Esophagus squamous epithelium (tissue), 5 donors: ENCODE results near the gene GRAMD4. TPM values are rescaled to one million over a fixed set of nuclear protein-coding genes. Genes with fewer than 3 reads are reported as not detected.
"Not testable (repeated sequence)": the region's sequence is repeated elsewhere in the genome, so short reads cannot be mapped to it uniquely, and the experiment has no call there.

Experiments used
- DNase-seq: peaks from one replicate; lab custom pipeline; 2025; lab: John Stamatoyannopoulos, UW
- H3K27ac ChIP-seq, 4 donors: fragments of 200-600 bp; sonication (generic); one replicate each; pipeline ENCODE4 v1.5.1; 2016 to 2019; ENCODE audit warnings: mild to moderate bottlenecking in 1 of 4
- H3K27me3 ChIP-seq, 4 donors: fragments of 200-600 bp; sonication (generic); 1 replicate in 3 of 4; 2 replicates in 1 of 4; pipeline versions ENCODE4 v1.5.1 to v1.6.0; 2017 to 2021; ENCODE audit warnings: antibody characterized with exemption in 1 of 4
- H3K36me3 ChIP-seq, 3 donors: fragments of 200-600 bp; sonication (generic); one replicate each; pipeline ENCODE4 v1.5.1; 2016 to 2019
- H3K4me1 ChIP-seq, 3 donors: fragments of 200-600 bp; sonication (generic); one replicate each; pipeline ENCODE4 v1.5.1; 2017 to 2019
- H3K4me3 ChIP-seq, 4 donors: fragments of 200-600 bp; sonication (generic); 1 replicate in 3 of 4; 2 replicates in 1 of 4; pipeline ENCODE4 v1.5.1; 2016 to 2019; ENCODE audit warnings: mild to moderate bottlenecking in 2 of 4, moderate library complexity in 1 of 4
- H3K9me3 ChIP-seq, 3 donors: fragments of 200-600 bp; sonication (generic); one replicate each; pipeline ENCODE4 v1.5.1; 2016 to 2019
- CTCF ChIP-seq, 6 experiments: fragments of 450-650 bp in 4 of 6; fragments of 200-600 bp in 2 of 6; sonication (generic) in 2 of 6; IDR thresholded peaks; one replicate each; pipeline ENCODE4 v1.5.1; 2016 to 2019; ENCODE audit warnings: antibody characterized with exemption in 6 of 6, mild to moderate bottlenecking in 4 of 6, moderate library complexity in 4 of 6
- POLR2A ChIP-seq, 4 donors: fragments of 450-650 bp; IDR thresholded peaks; one replicate each; pipeline ENCODE4 v1.6.1; 2017; ENCODE audit warnings: antibody characterized with exemption in 4 of 4, mild to moderate bottlenecking in 4 of 4, moderate library complexity in 3 of 4
- WGBS, 2 donors: methylation state at CpG; one replicate each; pipeline ENCODE4 v1.1.5; 2018; 5-methylcytosine and 5-hydroxymethylcytosine counted together
- intact Hi-C: fragments of 100-400 bp; cut with DNase I; formaldehyde crosslinking; loops from one replicate; pipeline ENCODE4 v1.15.0; 2022
- total RNA-seq, 4 donors: library from RNA; depleted of rRNA; stranded (reverse); fragments of >200 nt; gene quantifications; one replicate each; pipeline ENCODE4 v1.1.0, GENCODE V29; 2016
- donor health status: DM: yes; HTN: yes; CAD: no.

Gene GRAMD4
- total RNA-seq, 4 donors from 2014 or later: 27.0 to 122 (median 33.3) TPM

- no peak overlapping the region for H3K4me3 ChIP-seq
- TF ChIP-seq POLR2A (IDR thresholded peaks at IDR 0.05): no peak
- H3K4me1 ChIP-seq: peaks cover 7 to 44% (median 27%) of the 10 kb centered on the region in 3 donors
- no peak for DNase-seq
- H3K36me3 ChIP-seq: peaks cover 0 to 51% (median 0%) of the 10 kb centered on the region in 3 donors
- peak overlapping the region in 3 of 4 donors; percentile 58 to 79 (median 69) for H3K27ac ChIP-seq
- H3K9me3 ChIP-seq: no peaks in the 10 kb centered on the region
- intact Hi-C loops: no loop called here
- no peaks in the 10 kb centered on the region for H3K27me3 ChIP-seq
- 74 to 87% methylated on average over 6 to 11 of the region's 11 CpGs for WGBS, 2 donors
Observed at GRCh38 chr22:46634011-46634699, 14.0 kb downstream of the GRAMD4 start.

- WGBS, 2 donors: 67 to 81% methylated on average over 5 to 6 of the region's 30 CpGs
Observed at GRCh38 chr22:46634973-46635685, 14.9 kb downstream of the GRAMD4 start.

GRCh38 chr22:46635756-46636155 is 15.6 kb downstream of the GRAMD4 start:
- no peak overlapping the region for H3K4me3 ChIP-seq
- H3K4me1 ChIP-seq: peaks cover 7 to 47% (median 27%) of the 10 kb centered on the region in 3 donors
- H3K36me3 ChIP-seq: peaks cover 0 to 50% (median 0%) of the 10 kb centered on the region in 3 donors
- no peaks in the 10 kb centered on the region for H3K27me3 ChIP-seq
- 100% methylated on average over 1 of the region's 11 CpGs; no CpG with 5 or more reads in 1 of the 2 donors for WGBS, 2 donors
- H3K27ac ChIP-seq: peak overlapping the region in 1 of 4 donors; percentile 21
- no peaks in the 10 kb centered on the region for H3K9me3 ChIP-seq
- TF ChIP-seq CTCF (IDR thresholded peaks at IDR 0.05) (no peak), POLR2A (IDR thresholded peaks at IDR 0.05) (no peak)
- intact Hi-C loops: no loop called here
- no peak for DNase-seq

More at GRCh38 chr22:46634973-46635685, 14.9 kb downstream of the GRAMD4 start:
- peak overlapping the region in 2 of 4 donors; percentile 69 to 79 for H3K27ac ChIP-seq
- H3K36me3 ChIP-seq: peaks cover 0 to 51% (median 0%) of the 10 kb centered on the region in 3 donors
- H3K27me3 ChIP-seq, H3K9me3 ChIP-seq, intact Hi-C loops, H3K4me3 ChIP-seq, DNase-seq: not testable (repeated sequence)
- peaks cover 7 to 47% (median 27%) of the 10 kb centered on the region in 3 donors for H3K4me1 ChIP-seq

DNA sequence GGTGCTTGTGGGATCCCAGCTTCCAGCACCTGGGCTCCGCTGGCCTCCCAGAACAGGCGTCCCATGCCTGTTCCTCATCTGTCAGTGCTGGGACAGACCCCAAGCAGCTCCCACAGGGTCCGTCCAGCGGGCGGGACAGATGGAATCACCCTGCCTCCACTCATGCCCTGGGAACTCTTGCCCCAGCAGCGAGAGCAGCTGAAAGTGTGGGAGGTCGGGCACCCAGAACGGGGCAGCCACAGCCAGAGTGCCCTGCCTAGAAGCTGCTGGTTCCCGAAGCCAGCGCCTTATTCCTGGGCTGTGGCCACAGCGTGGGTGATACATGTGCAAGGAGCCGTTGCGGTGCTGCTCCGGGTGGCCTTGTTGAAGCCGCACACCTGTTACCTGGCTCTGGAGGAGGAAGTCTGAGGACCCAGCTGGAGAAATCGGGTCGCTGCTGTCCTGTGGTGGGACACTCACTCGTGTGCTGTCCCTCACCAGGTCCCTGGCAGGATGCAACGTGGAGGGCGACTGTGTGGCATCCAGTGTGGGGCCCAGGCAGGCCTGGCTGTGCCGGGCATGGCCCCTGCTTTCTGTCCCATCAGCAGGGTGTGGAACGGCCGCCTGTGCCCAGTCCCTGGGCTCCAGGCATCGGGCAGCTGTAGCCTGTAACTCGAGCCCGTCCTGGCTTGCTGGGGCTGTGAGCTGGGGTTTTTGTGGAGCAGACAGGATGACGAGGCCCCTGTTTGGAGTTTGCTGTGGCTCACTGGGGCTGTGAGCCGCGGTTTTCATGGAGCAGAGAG is 16.2 kb downstream of the GRAMD4 start:
- Histone ChIP-seq H3K27me3 (no peaks in the 10 kb centered on the region), H3K36me3 (peaks cover 0 to 50% (median 0%) of the 10 kb centered on the region in 3 donors), H3K4me1 (peaks cover 7 to 53% (median 29%) of the 10 kb centered on the region in 3 donors), H3K4me3 (no peak overlapping the region), H3K27ac (no peak overlapping the region), H3K9me3 (no peaks in the 10 kb centered on the region)
- TF ChIP-seq CTCF (IDR thresholded peaks at IDR 0.05) (no peak), POLR2A (IDR thresholded peaks at IDR 0.05) (no peak)
- 88 to 90% methylated on average over 2 to 5 of the region's 29 CpGs for WGBS, 2 donors
- intact Hi-C loops: no loop called here
- DNase-seq: no peak

DNA sequence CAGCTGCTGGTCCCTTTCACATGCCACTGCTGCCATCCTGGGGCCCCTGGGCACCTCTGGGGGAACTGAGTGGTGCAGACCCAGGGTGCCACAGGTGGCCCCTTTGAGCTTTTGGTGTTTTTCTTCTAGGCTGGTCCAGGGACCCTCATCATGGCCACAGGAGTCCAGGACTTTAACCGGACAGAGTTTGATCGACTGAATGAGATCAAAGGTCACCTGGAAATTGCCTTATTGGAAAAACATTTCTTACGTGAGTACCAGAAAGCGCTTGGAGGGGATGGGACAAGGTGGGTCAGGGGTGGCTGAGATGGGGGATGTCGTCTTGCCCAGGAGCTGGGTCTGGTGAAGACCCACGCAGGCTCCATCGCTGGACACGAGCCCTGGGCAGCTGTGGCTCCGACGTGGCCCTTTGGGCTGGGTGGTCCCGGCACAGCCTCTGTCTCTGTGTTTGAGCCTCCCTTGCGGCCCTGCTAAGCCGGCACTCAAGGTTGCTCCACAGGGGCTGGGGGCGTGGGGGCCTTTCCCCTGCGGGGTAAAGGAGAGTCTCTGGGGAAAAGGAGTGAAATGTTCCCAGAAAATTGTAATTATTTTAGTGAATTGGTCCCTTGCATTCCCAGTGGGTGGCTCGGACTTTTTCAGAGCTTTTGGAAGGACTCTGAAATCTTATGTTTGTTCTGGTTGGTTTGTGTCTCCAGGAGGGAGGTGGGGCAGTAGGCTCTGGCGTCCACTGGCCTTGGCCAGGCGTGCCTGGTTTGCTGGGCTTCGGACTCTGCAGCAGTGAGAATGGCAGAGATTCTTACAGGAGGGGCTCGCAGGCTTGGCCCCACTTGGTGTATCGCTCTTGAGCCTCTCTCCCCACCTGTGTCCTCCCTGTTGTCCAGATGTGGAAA is 17.8 kb downstream of the GRAMD4 start:
- intact Hi-C loops: no loop called here
- no peak for DNase-seq

More for the DNA sequence above, 17.8 kb downstream of the GRAMD4 start:
- 88 to 91% methylated on average over 9 to 10 of the region's 21 CpGs for WGBS, 2 donors
- Histone ChIP-seq H3K9me3 (no peaks in the 10 kb centered on the region), H3K27me3 (no peaks in the 10 kb centered on the region), H3K4me3 (no peak overlapping the region), H3K36me3 (peaks cover 0 to 53% (median 0%) of the 10 kb centered on the region in 3 donors), H3K4me1 (peaks cover 0 to 55% (median 23%) of the 10 kb centered on the region in 3 donors), H3K27ac (no peak overlapping the region)
- TF ChIP-seq CTCF (IDR thresholded peaks at IDR 0.05): no peak
- TF ChIP-seq POLR2A (IDR thresholded peaks at IDR 0.05): no peak
